Stimulated activated naive CD8-positive, alpha-beta T cell treated with anti-CD3 and anti-CD28 coated beads, Interleukin-15, amount 100 ng/mL, for 72 hours (primary cell): Measurements from ENCODE around the gene KRTAP10-4.
"Not testable (repeated sequence)": the region's sequence is repeated elsewhere in the genome, so short reads cannot be mapped to it uniquely, and the experiment has no call there.

ENCODE experiments used
- ATAC-seq: fragments of 150-1000 bp; cut with Tn5 transposase; 2 replicates; pipeline ENCODE4 v1.10.0; 2021; ENCODE audit warnings: mild to moderate bottlenecking, moderate library complexity
- DNase-seq, 2 donors: peaks; one replicate each; pipeline ENCODE4 v3.0.0; 2021 to 2022
- H3K27ac Mint-ChIP-seq, 2 donors: one replicate each; pipeline ENCODE4 v1.8.0; 2022; ENCODE audit warnings: mild to moderate bottlenecking in 2 of 2, mixed read lengths in 2 of 2, moderate library complexity in 2 of 2
- H3K27me3 Mint-ChIP-seq: one replicate; pipeline ENCODE4 v1.8.0; 2022; ENCODE audit warnings: mixed read lengths
- H3K4me1 Mint-ChIP-seq: one replicate; pipeline ENCODE4 v1.8.0; 2022; ENCODE audit warnings: mild to moderate bottlenecking, mixed read lengths
- H3K4me3 Mint-ChIP-seq, 2 donors: one replicate each; pipeline ENCODE4 v1.8.0; 2022; ENCODE audit warnings: mild to moderate bottlenecking in 2 of 2, mixed read lengths in 2 of 2, moderate library complexity in 1 of 2
- H3K9me3 Mint-ChIP-seq, 2 donors: one replicate each; pipeline ENCODE4 v1.8.0; 2022; ENCODE audit warnings: mixed read lengths in 2 of 2

Gene KRTAP10-4

DNA sequence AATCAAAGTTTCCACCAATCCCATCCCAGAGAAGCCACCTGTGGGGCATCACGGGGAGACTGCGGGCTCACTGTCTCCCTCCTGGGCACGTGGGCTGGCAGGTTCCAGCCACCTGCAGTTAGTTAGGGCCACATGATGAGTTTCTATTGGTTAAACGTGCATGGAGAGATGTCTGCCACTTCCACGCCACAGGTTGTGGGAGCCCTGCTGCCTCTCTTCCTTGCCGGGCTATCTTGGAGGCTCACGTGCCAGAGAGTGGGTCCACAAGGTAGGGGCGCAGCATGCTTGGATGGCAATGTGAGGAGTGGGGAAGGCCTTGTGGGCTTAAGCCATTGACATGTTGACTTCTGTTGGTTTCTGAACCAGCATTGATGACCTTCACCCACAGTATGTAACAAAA lies 30.4 kb downstream of the KRTAP10-4 start:
- no peak for ATAC-seq
- peaks cover 12 to 22% of the 10 kb centered on the region in 2 donors for H3K9me3 Mint-ChIP-seq

DNA sequence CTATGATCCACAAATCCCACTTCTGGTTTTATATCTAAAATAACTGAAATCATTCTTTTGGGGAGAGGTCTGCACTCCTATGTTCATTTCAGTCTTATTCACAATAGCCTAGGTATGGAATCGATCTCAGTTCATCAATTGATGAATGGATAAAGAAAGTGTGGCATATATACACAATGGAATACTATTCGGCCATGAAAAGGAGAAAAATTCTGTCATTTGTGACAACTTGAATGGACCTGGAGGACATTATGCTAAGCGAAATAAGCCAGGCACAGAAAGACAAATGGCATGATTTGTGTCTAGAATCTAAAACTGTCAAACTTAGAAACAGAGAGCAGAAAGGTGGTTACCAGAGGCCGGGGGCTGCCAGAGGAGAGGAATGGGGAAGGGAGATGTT lies 33.0 kb downstream of the KRTAP10-4 start:
- Mint-ChIP-seq H3K9me3 (peaks cover 32 to 48% of the 10 kb centered on the region in 2 donors), H3K4me3 (no peak overlapping the region), H3K27me3 (no peaks in the 10 kb centered on the region), H3K4me1 (no peaks in the 10 kb centered on the region), H3K27ac (no peak overlapping the region)
- DNase-seq, result no peak
- no peak for ATAC-seq

More for the DNA sequence above, 30.4 kb downstream of the KRTAP10-4 start:
- no peak for DNase-seq
- Mint-ChIP-seq H3K4me1 (no peaks in the 10 kb centered on the region), H3K4me3 (no peak overlapping the region), H3K27me3 (no peaks in the 10 kb centered on the region), H3K27ac (peak overlapping the region in 1 of 2 donors; percentile 25)

DNA sequence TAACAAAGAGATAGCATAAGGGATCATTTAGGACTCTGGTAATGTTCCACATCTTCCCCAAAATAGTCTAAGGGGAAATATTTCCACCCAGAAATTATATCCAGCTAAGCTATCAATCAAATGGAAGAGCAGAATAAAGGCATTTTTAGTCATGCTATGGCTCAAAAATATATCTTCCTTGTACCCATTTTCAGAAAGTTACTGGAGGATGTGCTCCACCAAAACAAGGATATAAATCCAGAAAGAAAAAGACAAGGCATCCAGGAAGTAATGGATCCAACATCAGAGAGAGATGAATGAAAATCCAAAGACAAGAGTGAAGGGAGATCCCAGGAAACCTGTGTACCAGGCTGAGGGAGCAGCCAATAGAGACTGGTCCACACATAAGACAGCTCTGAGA lies 35.7 kb downstream of the KRTAP10-4 start:
- DNase-seq (no peak), ATAC-seq (no peak)
- H3K9me3 Mint-ChIP-seq, result peaks cover 32 to 54% of the 10 kb centered on the region in 2 donors
- no peak overlapping the region for H3K4me3 Mint-ChIP-seq
- H3K27ac Mint-ChIP-seq, result no peak overlapping the region
- no peaks in the 10 kb centered on the region for H3K4me1 Mint-ChIP-seq
- H3K27me3 Mint-ChIP-seq, result no peaks in the 10 kb centered on the region

DNA sequence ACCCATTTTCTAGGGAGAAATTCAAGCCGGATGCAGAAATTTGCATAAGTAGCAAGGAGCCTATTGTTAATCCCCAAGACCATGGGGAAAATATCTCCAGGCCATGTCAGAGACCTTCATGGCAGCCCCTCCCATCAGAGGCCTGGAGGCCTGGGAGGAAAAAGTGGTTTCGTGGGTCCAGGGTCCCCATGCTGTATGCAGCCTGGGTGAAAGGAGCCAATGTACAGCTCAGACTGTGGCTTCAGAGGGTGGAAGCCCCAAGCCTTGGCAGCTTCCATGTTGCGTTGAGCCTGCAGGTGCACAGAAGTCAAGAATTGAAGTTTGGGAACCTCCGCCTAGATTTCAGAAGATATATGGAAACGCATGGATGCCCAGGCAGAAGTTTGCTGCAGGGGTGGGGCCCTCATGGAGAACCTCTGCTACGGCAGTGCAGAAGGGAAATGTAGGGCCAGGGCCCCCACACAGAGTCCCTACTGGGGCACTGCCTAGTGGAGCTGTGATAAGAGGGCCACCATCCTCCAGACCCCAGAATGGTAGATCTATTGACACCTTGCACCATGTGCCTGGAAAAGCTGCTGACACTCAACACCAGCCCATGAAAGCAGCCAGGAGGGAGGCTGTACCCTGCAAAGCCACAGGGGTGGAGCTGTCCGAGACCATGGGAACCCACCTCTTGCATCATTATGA lies 36.8 kb downstream of the KRTAP10-4 start:
- H3K4me3 Mint-ChIP-seq, H3K27ac Mint-ChIP-seq, H3K4me1 Mint-ChIP-seq, H3K27me3 Mint-ChIP-seq, DNase-seq, ATAC-seq: not testable (repeated sequence)
- H3K9me3 Mint-ChIP-seq, result peaks cover 23 to 48% of the 10 kb centered on the region in 2 donors

- ATAC-seq, result no peak
- no peaks in the 10 kb centered on the region for H3K27me3 Mint-ChIP-seq
- peaks cover 23 to 45% of the 10 kb centered on the region in 2 donors for H3K9me3 Mint-ChIP-seq
- no peak for DNase-seq
- no peak overlapping the region for H3K27ac Mint-ChIP-seq
- peaks cover 11% of the 10 kb centered on the region for H3K4me1 Mint-ChIP-seq
- H3K4me3 Mint-ChIP-seq, result no peak overlapping the region
Observed at GRCh38 chr21:44611551-44611950, 38.0 kb downstream of the KRTAP10-4 start.

GRCh38 chr21:44612029-44612486 lies 38.5 kb downstream of the KRTAP10-4 start, which contains the start of gene KRTAP10-8:
TSS of gene KRTAP10-8 (plus strand) at chr21:44612079. CDS start at chr21:44612101, 22 bp downstream.
- Mint-ChIP-seq H3K4me1 (peaks cover 16% of the 10 kb centered on the region), H3K27ac (peak within 1 kb of the TSS in 1 of 2 donors; percentile 75)

DNA sequence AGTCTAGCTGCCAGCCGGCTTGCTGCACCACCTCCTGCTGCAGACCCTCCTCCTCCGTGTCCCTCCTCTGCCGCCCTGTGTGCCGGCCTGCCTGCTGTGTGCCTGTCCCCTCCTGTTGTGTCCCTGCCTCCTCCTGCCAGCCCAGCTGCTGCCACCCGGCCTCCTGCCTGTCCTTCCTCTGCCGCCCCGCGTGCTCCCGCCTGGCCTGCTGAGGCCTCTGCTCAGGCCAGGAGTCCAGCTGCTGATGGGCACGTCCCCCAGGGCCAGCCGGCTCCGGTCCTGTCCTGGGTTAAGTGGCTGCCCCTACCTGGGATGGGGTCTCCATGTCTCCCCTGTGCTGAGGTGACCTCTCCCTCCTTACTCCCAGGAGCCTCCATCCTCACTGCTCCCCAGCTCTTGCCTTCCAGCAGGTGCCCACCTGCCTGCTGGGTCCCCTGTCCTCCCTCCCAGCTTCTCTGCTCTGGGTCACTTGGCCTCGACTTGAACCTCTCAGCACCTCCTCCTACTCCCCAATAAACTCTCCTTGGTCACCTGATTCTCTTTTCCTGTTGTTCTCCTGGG lies 39.2 kb downstream of the KRTAP10-4 start:
- H3K9me3 Mint-ChIP-seq, result peaks cover 23 to 41% of the 10 kb centered on the region in 2 donors
- H3K27me3 Mint-ChIP-seq, result no peaks in the 10 kb centered on the region
- H3K4me1 Mint-ChIP-seq, result peaks cover 21% of the 10 kb centered on the region
- no peak for DNase-seq
- ATAC-seq, result no peak
- H3K27ac Mint-ChIP-seq, result no peak overlapping the region
- H3K4me3 Mint-ChIP-seq, result no peak overlapping the region

More at GRCh38 chr21:44612029-44612486, 38.5 kb downstream of the KRTAP10-4 start, which contains the start of gene KRTAP10-8:
- Mint-ChIP-seq H3K4me3 (no peak within 1 kb of the TSS), H3K9me3 (peaks cover 23 to 41% of the 10 kb centered on the region in 2 donors), H3K27me3 (no peaks in the 10 kb centered on the region)
- ATAC-seq (no peak), DNase-seq (no peak)

- Mint-ChIP-seq H3K4me1 (peaks cover 28% of the 10 kb centered on the region), H3K4me3 (no peak overlapping the region), H3K9me3 (peaks cover 23 to 48% of the 10 kb centered on the region in 2 donors), H3K27me3 (no peaks in the 10 kb centered on the region), H3K27ac (no peak overlapping the region)
- DNase-seq (no peak), ATAC-seq (no peak)
Observed at GRCh38 chr21:44613386-44614155, 40.0 kb downstream of the KRTAP10-4 start.

DNA sequence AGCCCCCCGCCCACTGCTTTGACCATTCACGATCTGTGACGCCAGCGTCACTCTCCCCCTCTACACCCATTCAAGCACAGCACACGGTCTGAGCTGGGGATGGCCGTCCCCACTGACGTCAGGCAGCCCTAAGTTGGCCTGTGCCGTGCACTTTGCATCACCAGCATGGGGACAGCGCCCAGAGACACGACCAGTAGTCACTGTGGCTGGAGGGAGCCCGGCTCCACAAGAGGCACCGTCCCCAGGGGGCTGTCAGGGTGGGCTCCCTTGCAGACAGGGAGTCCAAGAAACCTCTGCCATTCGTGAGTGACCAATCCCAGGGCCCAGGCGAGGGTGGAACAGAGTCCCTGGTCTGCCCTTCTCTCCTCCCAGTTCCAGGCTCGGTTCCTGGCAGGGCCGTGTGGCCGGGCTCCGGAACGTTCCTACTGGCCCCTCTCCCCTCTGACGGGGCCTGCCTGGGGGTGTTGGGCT lies 40.7 kb downstream of the KRTAP10-4 start:
- H3K4me1 Mint-ChIP-seq, result peaks cover 34% of the 10 kb centered on the region
- DNase-seq (no peak), ATAC-seq (no peak)

GRCh38 chr21:44614961-44615391 lies 41.4 kb downstream of the KRTAP10-4 start:
- Mint-ChIP-seq H3K4me3 (no peak overlapping the region), H3K4me1 (peaks cover 39% of the 10 kb centered on the region), H3K27ac (no peak overlapping the region), H3K9me3 (peaks cover 24 to 48% of the 10 kb centered on the region in 2 donors), H3K27me3 (no peaks in the 10 kb centered on the region)
- no peak for DNase-seq
- ATAC-seq, result no peak

More for the DNA sequence above, 40.7 kb downstream of the KRTAP10-4 start:
- H3K4me3 Mint-ChIP-seq, result no peak overlapping the region
- H3K27ac Mint-ChIP-seq, result peak overlapping the region in 1 of 2 donors; percentile 67
- peaks cover 24 to 48% of the 10 kb centered on the region in 2 donors for H3K9me3 Mint-ChIP-seq
- H3K27me3 Mint-ChIP-seq, result no peaks in the 10 kb centered on the region

- no peak for DNase-seq
- Mint-ChIP-seq H3K4me3 (no peak overlapping the region), H3K27ac (no peak overlapping the region), H3K4me1 (peaks cover 39% of the 10 kb centered on the region), H3K9me3 (peaks cover 26 to 48% of the 10 kb centered on the region in 2 donors), H3K27me3 (no peaks in the 10 kb centered on the region)
- no peak for ATAC-seq
Observed at GRCh38 chr21:44615466-44615865, 41.9 kb downstream of the KRTAP10-4 start.

DNA sequence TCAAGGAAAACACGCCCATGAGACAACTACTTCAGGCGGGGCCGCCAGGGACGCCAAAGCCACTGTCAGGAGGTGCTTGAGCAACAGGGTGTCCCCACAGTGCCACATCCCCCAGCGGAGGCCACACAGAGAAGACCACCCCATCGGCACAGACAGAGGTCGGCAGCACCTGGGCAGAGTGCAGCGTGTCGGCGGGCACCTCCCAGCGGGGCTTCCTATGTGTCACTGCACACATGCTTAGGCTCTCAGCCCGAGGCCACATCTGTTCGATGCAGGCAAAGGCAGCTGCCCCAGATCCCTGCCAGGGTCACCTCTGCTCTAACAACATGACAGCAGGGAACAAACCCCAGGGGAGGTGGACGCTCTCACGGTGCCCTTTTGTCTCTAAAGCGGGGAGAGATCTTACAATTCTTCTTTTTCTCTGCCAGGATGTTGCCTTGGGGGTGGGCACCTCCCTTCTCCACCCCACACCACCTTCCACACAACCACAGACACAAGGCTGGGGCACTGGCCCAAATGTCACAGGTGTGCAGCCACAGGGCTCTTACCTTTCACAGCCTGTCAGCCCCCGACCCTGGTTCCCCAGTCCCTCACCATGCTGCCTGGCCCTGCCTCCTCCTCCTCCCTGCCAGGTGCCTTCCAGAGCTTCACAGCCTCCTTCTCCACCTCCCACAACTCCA lies 42.5 kb downstream of the KRTAP10-4 start:
- Mint-ChIP-seq H3K27me3 (no peaks in the 10 kb centered on the region), H3K4me1 (peaks cover 39% of the 10 kb centered on the region), H3K27ac (peak overlapping the region in 1 of 2 donors; percentile 50), H3K4me3 (no peak overlapping the region), H3K9me3 (peaks cover 27 to 48% of the 10 kb centered on the region in 2 donors)
- DNase-seq, result no peak
- peak; percentile 10 for ATAC-seq

DNA sequence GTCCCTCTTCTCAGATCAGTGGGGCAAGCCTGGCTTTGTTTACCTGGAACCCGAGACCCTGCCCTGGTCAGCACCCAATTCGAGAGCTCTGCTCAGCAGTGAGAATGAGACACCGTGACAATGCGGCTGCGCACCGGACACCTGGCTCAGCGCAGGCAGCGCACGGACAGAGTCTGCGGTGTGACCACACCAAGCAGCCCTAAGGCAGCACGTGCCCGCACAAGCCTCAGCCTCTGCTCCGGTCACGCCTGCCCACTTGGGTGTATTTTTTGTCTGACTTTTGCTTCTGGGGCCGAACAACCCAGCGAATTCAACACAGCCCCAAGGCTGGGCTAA lies 43.0 kb downstream of the KRTAP10-4 start:
- ATAC-seq, result no peak
- no peaks in the 10 kb centered on the region for H3K27me3 Mint-ChIP-seq
- peaks cover 22 to 45% of the 10 kb centered on the region in 2 donors for H3K9me3 Mint-ChIP-seq
- no peak for DNase-seq
- H3K4me3 Mint-ChIP-seq, result no peak overlapping the region
- peaks cover 39% of the 10 kb centered on the region for H3K4me1 Mint-ChIP-seq
- H3K27ac Mint-ChIP-seq, result peak overlapping the region in 1 of 2 donors; percentile 50

DNA sequence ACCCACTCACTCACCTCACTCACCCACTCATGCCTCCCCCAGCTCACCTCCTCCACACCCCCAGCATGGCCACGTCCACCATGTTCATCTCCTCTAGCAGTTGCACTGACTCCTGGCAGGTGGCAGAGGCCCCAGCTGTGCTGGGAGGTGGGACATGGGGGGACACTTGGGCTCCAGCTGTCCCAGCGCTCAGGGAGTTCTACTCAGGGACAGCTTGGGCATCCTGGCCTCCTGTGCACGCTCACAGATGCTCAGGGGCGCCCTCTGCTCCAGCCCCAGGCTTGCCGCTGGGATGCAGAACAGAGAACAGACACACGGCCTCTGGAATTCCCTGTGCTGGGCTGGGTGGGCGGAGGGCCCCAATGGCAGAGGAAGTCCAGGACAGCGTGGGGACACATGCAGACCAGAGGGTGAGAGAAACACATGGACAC lies 43.6 kb downstream of the KRTAP10-4 start:
- Mint-ChIP-seq H3K4me1 (peaks cover 39% of the 10 kb centered on the region), H3K27me3 (no peaks in the 10 kb centered on the region), H3K4me3 (no peak overlapping the region), H3K27ac (no peak overlapping the region), H3K9me3 (peaks cover 22 to 45% of the 10 kb centered on the region in 2 donors)
- ATAC-seq (no peak), DNase-seq (no peak)

DNA sequence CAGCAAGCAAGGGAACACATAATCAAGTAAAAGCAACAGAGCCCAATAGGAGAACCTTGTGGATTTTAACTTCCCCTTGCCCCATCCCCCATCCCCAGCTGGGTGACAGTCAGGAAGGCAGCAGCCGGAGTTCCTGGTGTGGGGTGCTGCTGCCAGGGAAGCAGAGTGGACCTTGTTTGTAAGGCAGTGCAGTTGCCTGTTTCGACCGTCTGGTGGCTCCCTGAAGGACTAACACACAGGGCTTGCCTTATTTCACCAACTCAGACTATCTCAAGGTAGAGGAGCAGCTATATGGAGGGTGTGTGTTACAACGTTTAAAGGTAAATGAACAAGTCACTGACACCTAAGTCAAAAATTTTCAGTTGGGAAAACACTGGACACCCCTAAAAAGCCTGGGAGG lies 45.0 kb downstream of the KRTAP10-4 start:
- peak; percentile 59 for ATAC-seq
- peaks cover 39% of the 10 kb centered on the region for H3K4me1 Mint-ChIP-seq
- no peaks in the 10 kb centered on the region for H3K27me3 Mint-ChIP-seq
- peaks cover 34 to 53% of the 10 kb centered on the region in 2 donors for H3K9me3 Mint-ChIP-seq
- peak overlapping the region in 1 of 2 donors; percentile 95 for H3K27ac Mint-ChIP-seq
- H3K4me3 Mint-ChIP-seq, result peak overlapping the region; percentile 56 to 63
- no peak for DNase-seq
